ENCODE results near the gene EIPR1. TPM values are rescaled to one million over a fixed set of nuclear protein-coding genes. Genes with fewer than 3 reads are reported as not detected.
A peak's percentile ranks its signal among the peaks of the same experiment; 100 is the strongest.

Gene EIPR1
- polyA plus RNA-seq, 1 donor from 2014 or later = 138 TPM

DNA sequence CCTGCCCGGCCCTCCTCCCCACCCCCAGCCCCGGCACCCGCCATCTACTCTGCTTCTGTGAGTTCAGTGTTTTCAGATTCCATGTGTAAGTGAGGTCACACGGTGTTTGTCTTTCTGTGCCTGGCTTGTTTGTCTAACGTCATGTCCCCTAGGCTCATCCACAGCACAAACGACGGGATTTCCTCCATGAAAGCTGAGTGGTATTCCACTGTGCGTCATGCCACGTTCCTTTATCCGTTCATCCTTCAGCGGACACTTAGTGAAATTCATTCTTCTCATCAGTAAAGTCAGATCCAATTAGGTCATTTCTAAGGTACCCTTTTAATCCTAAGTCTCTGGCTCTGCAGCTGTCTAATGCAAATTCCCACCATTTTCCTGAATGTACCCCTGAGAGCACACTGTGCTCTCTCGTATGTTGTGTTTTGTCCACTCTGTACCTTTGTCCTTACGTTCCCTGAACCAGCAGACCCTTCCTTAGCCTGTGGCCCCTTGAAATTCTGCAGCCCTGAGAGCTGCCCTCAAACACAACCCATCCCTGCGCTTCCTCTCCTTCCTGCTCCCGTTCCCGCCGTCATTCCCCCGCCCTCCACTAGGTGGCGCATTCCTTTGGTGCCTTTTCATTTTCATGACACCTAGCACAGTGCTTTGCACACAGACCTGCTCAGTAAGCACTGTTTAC is 46.0 kb upstream of the EIPR1 start:
- Histone ChIP-seq H3K9me2 (ENCODE audit: insufficient read depth, low read length) (no peaks in the 10 kb centered on the region), H2AFZ (ENCODE audit: low read depth, low read length) (no peak overlapping the region), H3K27ac (ENCODE audit: low read length) (no peak overlapping the region), H3K4me3 (ENCODE audit: low read length) (no peak overlapping the region), H3K79me2 (replicated peaks; ENCODE audit: insufficient read depth, low read length) (no peaks in the 10 kb centered on the region), H3K27me3 (ENCODE audit: insufficient read depth, low read depth, low read length) (no peaks in the 10 kb centered on the region), H3K36me3 (ENCODE audit: insufficient read depth, low read length) (peaks cover 12% of the 10 kb centered on the region), H3F3A (ENCODE audit: insufficient read depth, low read length, poor library complexity, severe bottlenecking) (no peaks in the 10 kb centered on the region), H3K9me3 (ENCODE audit: low read length) (no peaks in the 10 kb centered on the region), H3K4me2 (ENCODE audit: low read length) (no peak overlapping the region), H4K20me1 (ENCODE audit: insufficient read depth) (no peaks in the 10 kb centered on the region), H3K9ac (ENCODE audit: low read length) (no peak overlapping the region)
- TF ChIP-seq EP300 (conservative IDR thresholded peaks at IDR 0.05; ENCODE audit: poor library complexity, severe bottlenecking) (no peak), POLR2AphosphoS5 (IDR thresholded peaks at IDR 0.05) (no peak), EZH2 (IDR thresholded peaks at IDR 0.05; ENCODE audit: borderline replicate concordance, insufficient read depth, low read length, poor library complexity, severe bottlenecking) (no peak), MXI1 (conservative IDR thresholded peaks at IDR 0.05; ENCODE audit: poor library complexity, severe bottlenecking) (no peak), RAD21 (conservative IDR thresholded peaks at IDR 0.05) (no peak), SMC3 (conservative IDR thresholded peaks at IDR 0.05; ENCODE audit: poor library complexity) (peak; percentile 28), TAF1 (IDR thresholded peaks at IDR 0.05; ENCODE audit: low read depth) (no peak)
- TF ChIP-seq, protein P1, sequence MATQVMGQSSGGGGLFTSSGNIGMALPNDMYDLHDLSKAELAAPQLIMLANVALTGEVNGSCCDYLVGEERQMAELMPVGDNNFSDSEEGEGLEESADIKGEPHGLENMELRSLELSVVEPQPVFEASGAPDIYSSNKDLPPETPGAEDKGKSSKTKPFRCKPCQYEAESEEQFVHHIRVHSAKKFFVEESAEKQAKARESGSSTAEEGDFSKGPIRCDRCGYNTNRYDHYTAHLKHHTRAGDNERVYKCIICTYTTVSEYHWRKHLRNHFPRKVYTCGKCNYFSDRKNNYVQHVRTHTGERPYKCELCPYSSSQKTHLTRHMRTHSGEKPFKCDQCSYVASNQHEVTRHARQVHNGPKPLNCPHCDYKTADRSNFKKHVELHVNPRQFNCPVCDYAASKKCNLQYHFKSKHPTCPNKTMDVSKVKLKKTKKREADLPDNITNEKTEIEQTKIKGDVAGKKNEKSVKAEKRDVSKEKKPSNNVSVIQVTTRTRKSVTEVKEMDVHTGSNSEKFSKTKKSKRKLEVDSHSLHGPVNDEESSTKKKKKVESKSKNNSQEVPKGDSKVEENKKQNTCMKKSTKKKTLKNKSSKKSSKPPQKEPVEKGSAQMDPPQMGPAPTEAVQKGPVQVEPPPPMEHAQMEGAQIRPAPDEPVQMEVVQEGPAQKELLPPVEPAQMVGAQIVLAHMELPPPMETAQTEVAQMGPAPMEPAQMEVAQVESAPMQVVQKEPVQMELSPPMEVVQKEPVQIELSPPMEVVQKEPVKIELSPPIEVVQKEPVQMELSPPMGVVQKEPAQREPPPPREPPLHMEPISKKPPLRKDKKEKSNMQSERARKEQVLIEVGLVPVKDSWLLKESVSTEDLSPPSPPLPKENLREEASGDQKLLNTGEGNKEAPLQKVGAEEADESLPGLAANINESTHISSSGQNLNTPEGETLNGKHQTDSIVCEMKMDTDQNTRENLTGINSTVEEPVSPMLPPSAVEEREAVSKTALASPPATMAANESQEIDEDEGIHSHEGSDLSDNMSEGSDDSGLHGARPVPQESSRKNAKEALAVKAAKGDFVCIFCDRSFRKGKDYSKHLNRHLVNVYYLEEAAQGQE (IDR thresholded peaks at IDR 0.05; ENCODE audit: borderline replicate concordance) = no peak
- TF ChIP-seq, protein P2, sequence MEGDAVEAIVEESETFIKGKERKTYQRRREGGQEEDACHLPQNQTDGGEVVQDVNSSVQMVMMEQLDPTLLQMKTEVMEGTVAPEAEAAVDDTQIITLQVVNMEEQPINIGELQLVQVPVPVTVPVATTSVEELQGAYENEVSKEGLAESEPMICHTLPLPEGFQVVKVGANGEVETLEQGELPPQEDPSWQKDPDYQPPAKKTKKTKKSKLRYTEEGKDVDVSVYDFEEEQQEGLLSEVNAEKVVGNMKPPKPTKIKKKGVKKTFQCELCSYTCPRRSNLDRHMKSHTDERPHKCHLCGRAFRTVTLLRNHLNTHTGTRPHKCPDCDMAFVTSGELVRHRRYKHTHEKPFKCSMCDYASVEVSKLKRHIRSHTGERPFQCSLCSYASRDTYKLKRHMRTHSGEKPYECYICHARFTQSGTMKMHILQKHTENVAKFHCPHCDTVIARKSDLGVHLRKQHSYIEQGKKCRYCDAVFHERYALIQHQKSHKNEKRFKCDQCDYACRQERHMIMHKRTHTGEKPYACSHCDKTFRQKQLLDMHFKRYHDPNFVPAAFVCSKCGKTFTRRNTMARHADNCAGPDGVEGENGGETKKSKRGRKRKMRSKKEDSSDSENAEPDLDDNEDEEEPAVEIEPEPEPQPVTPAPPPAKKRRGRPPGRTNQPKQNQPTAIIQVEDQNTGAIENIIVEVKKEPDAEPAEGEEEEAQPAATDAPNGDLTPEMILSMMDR (IDR thresholded peaks at IDR 0.05; ENCODE audit: poor library complexity, severe bottlenecking) = peak; percentile 58

DNA sequence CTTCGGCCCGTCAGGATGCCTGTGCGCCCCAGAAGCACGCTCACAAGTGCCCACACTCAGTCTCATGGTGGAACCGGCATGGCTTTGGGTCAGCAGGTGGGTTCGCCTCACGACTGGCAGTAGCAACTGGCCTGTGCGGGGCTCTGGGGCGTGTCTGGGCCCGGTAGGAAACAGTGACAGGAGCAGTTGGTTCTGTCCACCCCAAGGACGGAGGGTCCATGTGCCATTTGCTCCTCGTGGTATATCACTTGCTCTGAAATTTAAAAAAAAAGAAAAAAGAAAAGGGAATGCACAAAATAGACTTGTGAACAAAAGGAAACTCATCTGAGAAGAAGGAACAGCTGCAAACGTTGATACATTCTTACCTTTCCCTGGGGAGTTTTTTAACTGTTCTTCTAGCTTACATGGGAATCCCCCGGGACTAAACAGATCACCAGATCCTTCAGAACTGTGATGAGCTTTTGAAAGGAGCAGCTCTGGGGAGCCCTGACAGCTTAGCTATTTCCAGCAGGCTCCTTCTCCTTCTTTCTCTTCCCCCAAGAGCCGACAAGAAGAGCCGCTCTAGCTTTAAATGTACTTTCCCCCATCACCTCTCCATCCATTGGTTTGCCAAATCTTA is 44.7 kb upstream of the EIPR1 start:
- Histone ChIP-seq H2AFZ (ENCODE audit: low read depth, low read length) (no peak overlapping the region), H3F3A (ENCODE audit: insufficient read depth, low read length, poor library complexity, severe bottlenecking) (no peaks in the 10 kb centered on the region), H3K36me3 (ENCODE audit: insufficient read depth, low read length) (peaks cover 12% of the 10 kb centered on the region), H3K4me2 (ENCODE audit: low read length) (no peak overlapping the region), H3K9me3 (ENCODE audit: low read length) (no peaks in the 10 kb centered on the region), H3K4me3 (ENCODE audit: low read length) (no peak overlapping the region), H3K9ac (ENCODE audit: low read length) (no peak overlapping the region), H3K9me2 (ENCODE audit: insufficient read depth, low read length) (no peaks in the 10 kb centered on the region), H3K27ac (ENCODE audit: low read length) (peak overlapping the region; percentile 38), H3K27me3 (ENCODE audit: insufficient read depth, low read depth, low read length) (no peaks in the 10 kb centered on the region), H4K20me1 (ENCODE audit: insufficient read depth) (no peaks in the 10 kb centered on the region), H3K79me2 (replicated peaks; ENCODE audit: insufficient read depth, low read length) (no peaks in the 10 kb centered on the region)
- TF ChIP-seq, protein P2 (IDR thresholded peaks at IDR 0.05; ENCODE audit: poor library complexity, severe bottlenecking) = no peak
- TF ChIP-seq RAD21 (conservative IDR thresholded peaks at IDR 0.05) (no peak), SMC3 (conservative IDR thresholded peaks at IDR 0.05; ENCODE audit: poor library complexity) (no peak), EZH2 (IDR thresholded peaks at IDR 0.05; ENCODE audit: borderline replicate concordance, insufficient read depth, low read length, poor library complexity, severe bottlenecking) (no peak), POLR2AphosphoS5 (IDR thresholded peaks at IDR 0.05) (no peak), MXI1 (conservative IDR thresholded peaks at IDR 0.05; ENCODE audit: poor library complexity, severe bottlenecking) (no peak), EP300 (conservative IDR thresholded peaks at IDR 0.05; ENCODE audit: poor library complexity, severe bottlenecking) (no peak), TAF1 (IDR thresholded peaks at IDR 0.05; ENCODE audit: low read depth) (no peak)
- TF ChIP-seq, protein P1 (IDR thresholded peaks at IDR 0.05; ENCODE audit: borderline replicate concordance) = no peak

Measured in neural cell (in vitro differentiated cells).